SK-N-SH (cell line): ENCODE results near the gene EVI5.

Source experiments
- CTCF ChIP-seq: fragments of 200-600 bp; sonication (generic); IDR thresholded peaks from 2 replicates; pipeline ENCODE4 v1.6.1; 2017; ENCODE audit warnings: antibody characterized with exemption, mild to moderate bottlenecking, moderate library complexity
- EP300 ChIP-seq, 2 experiments: IDR thresholded peaks; 2 replicates each; pipeline versions ENCODE4 v1.4.0 to v1.6.1; 2012; ENCODE audit warnings: borderline replicate concordance in 1 of 2, low read depth in 1 of 2, low read length in 1 of 2
- GABPA ChIP-seq: IDR thresholded peaks from 2 replicates; pipeline ENCODE4 v1.4.0; 2012; ENCODE audit warnings: low read depth, mild to moderate bottlenecking
- RAD21 ChIP-seq: IDR thresholded peaks from 2 replicates; pipeline ENCODE4 v1.6.1; 2012; ENCODE audit warnings: mild to moderate bottlenecking, low read length
- TF ChIP-seq, protein P1 (sequence below): IDR thresholded peaks from 2 replicates; pipeline ENCODE4 v1.4.0; 2012; ENCODE audit warnings: low read depth
- TF ChIP-seq, protein P2 (sequence below): fragments of 150-350 bp; IDR thresholded peaks from 2 replicates; pipeline ENCODE4 v1.6.1; 2017; ENCODE audit warnings: antibody characterized with exemption, low read length, low read depth, borderline replicate concordance

GRCh38 chr1:92482665-92483609 is 302.0 kb downstream of the EVI5 start:
- TF ChIP-seq, protein P1, sequence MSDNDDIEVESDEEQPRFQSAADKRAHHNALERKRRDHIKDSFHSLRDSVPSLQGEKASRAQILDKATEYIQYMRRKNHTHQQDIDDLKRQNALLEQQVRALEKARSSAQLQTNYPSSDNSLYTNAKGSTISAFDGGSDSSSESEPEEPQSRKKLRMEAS = no peak
- no peak for TF ChIP-seq RAD21
- TF ChIP-seq, protein P2, sequence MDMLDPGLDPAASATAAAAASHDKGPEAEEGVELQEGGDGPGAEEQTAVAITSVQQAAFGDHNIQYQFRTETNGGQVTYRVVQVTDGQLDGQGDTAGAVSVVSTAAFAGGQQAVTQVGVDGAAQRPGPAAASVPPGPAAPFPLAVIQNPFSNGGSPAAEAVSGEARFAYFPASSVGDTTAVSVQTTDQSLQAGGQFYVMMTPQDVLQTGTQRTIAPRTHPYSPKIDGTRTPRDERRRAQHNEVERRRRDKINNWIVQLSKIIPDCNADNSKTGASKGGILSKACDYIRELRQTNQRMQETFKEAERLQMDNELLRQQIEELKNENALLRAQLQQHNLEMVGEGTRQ = no peak
- no peak for TF ChIP-seq CTCF
- no peak for TF ChIP-seq GABPA
- TF ChIP-seq EP300 (IDR thresholded peaks at IDR 0.05; ENCODE audit: borderline replicate concordance in 1 of 2, low read depth in 1 of 2, low read length in 1 of 2) = no peak
